GM12864 (cell line): ENCODE measurements around the gene DDN.
A peak's percentile ranks its signal among the peaks of the same experiment; 100 is the strongest.

Source experiments
- DNase-seq: peaks from one replicate; pipeline ENCODE4 v3.0.0-alpha.2; 2011; ENCODE audit warnings: low read depth
- H3K4me3 ChIP-seq: 2 replicates; pipeline ENCODE4 v1.5.1; 2011; ENCODE audit warnings: mild to moderate bottlenecking, low read depth, low read length, control low read depth
- TF ChIP-seq, protein P1 (sequence below): IDR thresholded peaks from 2 replicates; pipeline ENCODE4 v1.5.1; 2011; ENCODE audit warnings: low read depth, mild to moderate bottlenecking, moderate library complexity, low read length, control low read depth, inconsistent platforms; ENCODE audit errors: missing control alignments

The DDN gene

DNA sequence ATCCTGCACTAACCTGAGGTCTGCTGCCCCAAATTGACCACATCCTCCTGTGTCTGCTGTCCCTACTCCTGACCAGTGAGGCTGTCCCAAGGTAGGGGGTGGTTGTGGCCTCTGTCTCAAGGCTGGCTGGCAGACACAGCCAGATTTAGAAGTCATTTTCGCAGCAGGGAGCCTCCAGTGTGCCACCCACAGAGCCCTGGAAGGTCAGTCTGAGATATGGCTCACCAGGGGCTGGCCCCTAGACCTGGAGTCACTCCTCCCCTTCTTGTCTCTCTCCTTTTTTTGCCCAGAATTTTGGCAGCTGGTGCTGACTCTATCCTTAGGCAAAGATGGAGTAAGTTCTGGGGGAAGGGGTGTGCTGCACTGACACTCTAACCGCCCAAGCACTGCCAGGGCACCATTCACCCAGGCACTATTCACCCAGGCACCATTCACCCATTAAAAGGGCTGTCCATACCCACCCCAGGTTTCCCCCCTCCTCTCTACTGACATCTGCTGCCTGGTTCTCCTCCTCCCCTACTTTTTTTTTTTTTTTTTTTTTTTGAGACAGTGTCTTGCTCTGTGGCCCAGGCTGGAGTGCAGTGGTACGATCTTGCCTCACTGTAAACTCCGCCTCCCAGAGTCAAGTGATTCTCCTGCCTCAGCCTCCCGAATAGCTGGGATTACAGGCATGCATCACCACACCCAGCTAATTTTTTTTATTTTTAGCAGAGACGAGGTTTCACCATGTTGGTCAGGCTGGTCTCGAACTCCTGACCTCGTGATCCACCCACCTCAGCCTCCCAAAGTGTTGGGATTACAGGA, 7.7 kb downstream of the DDN start:
- TF ChIP-seq, protein P1, sequence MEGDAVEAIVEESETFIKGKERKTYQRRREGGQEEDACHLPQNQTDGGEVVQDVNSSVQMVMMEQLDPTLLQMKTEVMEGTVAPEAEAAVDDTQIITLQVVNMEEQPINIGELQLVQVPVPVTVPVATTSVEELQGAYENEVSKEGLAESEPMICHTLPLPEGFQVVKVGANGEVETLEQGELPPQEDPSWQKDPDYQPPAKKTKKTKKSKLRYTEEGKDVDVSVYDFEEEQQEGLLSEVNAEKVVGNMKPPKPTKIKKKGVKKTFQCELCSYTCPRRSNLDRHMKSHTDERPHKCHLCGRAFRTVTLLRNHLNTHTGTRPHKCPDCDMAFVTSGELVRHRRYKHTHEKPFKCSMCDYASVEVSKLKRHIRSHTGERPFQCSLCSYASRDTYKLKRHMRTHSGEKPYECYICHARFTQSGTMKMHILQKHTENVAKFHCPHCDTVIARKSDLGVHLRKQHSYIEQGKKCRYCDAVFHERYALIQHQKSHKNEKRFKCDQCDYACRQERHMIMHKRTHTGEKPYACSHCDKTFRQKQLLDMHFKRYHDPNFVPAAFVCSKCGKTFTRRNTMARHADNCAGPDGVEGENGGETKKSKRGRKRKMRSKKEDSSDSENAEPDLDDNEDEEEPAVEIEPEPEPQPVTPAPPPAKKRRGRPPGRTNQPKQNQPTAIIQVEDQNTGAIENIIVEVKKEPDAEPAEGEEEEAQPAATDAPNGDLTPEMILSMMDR = no peak
- H3K4me3 ChIP-seq = no peak overlapping the region
- no peak for DNase-seq

DNA sequence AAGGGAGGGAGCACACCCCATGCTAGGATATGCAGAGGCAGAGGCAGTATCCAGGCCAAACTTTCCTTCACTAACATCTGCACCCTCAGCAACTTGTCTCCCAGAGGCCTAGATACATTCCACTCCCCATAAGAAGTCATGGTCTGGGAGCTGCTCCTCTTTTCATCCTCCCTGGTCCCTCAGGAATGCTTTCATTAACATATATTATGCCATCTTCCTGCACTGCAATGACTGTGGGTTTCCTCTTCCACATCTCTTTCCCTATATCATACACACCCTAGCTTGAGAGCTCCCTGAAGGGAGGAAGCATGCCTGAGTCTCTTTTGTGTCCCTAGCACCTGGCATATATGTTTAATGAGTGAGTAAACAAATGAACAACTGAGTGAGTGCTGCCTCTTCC, 8.6 kb downstream of the DDN start:
- no peak for DNase-seq
- no peak overlapping the region for H3K4me3 ChIP-seq
- TF ChIP-seq, protein P1 = no peak

DNA sequence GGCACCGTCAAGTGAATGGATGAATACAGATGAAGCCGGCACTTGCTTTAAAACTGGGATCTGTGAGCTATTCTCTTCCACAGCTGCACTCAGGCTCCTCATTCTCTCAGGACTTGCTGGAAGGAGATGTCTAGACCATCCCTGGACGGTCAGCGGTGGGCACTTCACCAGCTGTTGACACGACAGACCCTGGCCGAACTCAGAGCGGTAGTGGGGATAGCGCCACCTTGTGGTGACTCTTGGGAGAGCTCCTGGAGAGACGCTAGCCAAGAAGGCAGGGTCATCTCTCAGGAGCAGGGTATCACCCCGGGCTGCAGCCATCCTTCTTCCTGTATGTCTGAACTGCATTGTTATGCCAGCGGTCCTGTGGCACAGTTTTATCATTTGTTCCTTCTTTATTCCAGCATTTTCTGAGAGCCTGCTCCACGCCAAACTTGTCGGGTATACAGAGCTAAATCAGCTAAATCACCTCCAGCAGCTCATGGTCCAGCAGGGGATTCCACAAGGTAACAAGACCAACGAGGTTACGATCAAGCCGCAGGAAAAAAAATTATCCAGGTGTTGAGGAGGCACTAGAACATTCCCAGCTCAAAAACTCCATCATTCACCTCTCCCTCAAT, 11.0 kb downstream of the DDN start:
- DNase-seq = no peak
- TF ChIP-seq, protein P1 = peak; percentile 96

DNA sequence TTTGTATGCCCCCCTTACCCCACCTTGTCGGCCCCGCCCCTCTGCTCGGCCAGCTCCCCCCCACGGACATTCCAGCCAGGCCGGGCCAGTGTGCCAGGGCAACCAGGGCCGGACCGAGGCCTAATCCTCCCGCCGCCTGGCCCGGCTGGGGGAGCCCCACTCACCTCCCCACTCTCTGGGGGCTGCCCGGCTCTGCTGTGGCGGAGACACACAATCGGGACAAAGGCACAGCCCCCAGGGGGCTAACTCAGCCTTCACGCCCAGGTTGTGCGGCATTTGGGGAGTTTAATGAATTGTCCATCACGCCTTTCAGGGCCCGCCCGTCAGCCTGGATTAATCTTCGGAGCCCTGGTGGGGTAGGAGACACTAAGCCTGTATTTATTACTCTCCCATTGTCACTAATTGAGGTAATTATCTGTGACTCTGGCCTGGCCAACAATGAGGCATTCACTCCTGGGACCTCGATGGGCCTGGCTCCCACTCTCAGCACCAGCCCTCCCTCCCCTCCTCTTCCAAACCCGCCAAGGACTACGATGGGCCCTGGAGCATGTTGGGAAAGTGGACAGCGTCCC, 12.4 kb downstream of the DDN start:
- TF ChIP-seq, protein P1 = no peak
- DNase-seq = no peak
- no peak overlapping the region for H3K4me3 ChIP-seq

More for the DNA sequence above, 11.0 kb downstream of the DDN start:
- no peak overlapping the region for H3K4me3 ChIP-seq

DNA sequence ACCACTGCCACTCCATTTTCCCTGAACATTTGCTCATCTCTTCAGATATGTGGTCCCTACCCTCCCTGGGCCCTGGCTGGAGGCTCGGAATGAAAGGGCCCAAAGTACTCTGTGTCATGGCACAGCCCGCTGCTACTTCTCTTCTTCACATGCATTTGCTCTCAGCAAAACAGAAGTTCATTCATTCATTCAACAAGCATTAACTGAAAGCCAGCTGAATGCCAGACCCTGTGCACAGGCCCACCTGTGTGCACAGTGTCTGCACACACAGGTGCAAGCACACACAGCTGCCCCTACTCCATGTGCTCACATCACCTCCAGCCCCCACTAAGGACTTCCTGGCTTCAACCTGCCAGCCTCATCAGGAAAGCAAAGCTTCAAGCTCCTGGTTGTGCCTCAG, 13.3 kb downstream of the DDN start:
- no peak overlapping the region for H3K4me3 ChIP-seq
- no peak for DNase-seq
- TF ChIP-seq, protein P1 = no peak

DNA sequence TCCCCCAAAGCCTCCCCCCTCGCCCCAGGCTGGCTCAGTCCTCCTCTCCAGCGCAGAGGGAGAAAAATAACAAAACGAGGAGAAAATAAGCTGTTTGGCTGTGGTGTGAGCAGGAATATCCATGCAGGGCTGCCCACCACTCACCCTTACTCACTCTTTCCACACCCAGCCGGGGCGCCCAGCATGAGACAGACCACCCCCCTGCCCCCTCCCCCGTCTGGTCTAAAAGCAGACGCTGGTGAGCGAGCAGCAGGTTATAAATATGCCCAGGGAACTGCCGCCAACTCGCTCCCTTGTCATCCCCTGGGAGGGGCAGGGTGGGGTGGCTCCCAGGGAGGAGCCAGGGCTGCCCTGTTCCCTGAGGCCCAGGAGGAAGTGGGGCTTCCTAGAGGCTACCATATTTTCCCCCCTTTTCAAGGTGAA, 13.7 kb downstream of the DDN start:
- H3K4me3 ChIP-seq = no peak overlapping the region
- TF ChIP-seq, protein P1 = no peak
- DNase-seq = no peak
